ENCODE results near the gene LARGE2.

LARGE2 gene

GRCh38 chr11:45881708-45882368, 40.6 kb upstream of the LARGE2 start:
- TF ChIP-seq CTCF (IDR thresholded peaks at IDR 0.05; ENCODE audit: low read depth, low read length) = no peak
- DNase-seq (ENCODE audit: low read depth in 2 of 2) = peak in 1 of 2 donors; percentile 14
- no peak overlapping the region for H3K4me3 ChIP-seq (replicated peaks in 1 of 2; ENCODE audit: low read depth in 2 of 2, low read length in 2 of 2)

DNA sequence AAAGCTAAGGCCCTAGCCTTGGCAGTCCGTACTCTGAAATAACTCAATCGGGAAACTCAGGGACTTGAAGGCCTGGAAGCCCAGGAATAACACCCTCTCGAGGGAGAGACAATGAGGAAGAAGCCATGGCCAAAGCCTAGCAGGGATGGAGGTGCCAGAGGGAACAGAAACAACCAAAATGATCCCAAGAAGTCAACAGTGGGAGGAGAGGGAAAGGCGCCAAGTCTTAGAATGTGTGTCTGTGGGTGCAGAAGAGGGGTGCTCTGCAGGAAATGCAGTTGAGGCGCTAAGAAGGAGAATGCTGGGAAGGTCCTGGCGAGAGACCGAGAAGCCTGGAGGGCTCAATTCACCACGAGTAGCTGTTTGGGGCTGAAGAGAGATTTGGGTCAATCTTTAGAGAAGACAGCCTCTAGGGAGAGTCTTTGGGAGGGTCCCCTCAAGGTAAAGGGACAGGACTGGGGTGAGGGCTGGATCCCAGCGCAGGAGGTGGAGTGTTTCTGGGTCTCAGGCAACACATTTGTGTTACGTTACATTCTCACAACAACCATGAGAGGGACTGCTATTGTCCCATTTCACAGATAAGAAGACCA, 37.8 kb upstream of the LARGE2 start:
- H3K4me3 ChIP-seq (replicated peaks in 1 of 2; ENCODE audit: low read depth in 2 of 2, low read length in 2 of 2) = no peak overlapping the region
- no peak for TF ChIP-seq CTCF (IDR thresholded peaks at IDR 0.05; ENCODE audit: low read depth, low read length)
- DNase-seq (ENCODE audit: low read depth in 2 of 2) = no peak

GRCh38 chr11:45885274-45885920, 37.1 kb upstream of the LARGE2 start, which contains the start of gene MAPK8IP1:
TSS of gene MAPK8IP1 (plus strand) at chr11:45885651. CDS start at chr11:45885821, 170 bp downstream.
- peak within 1 kb of the TSS; percentile 46 for H3K4me3 ChIP-seq (replicated peaks in 1 of 2; ENCODE audit: low read depth in 2 of 2, low read length in 2 of 2)
- peak in 1 of 2 donors; percentile 25 for DNase-seq (ENCODE audit: low read depth in 2 of 2)
- TF ChIP-seq CTCF (IDR thresholded peaks at IDR 0.05; ENCODE audit: low read depth, low read length) = no peak

DNA sequence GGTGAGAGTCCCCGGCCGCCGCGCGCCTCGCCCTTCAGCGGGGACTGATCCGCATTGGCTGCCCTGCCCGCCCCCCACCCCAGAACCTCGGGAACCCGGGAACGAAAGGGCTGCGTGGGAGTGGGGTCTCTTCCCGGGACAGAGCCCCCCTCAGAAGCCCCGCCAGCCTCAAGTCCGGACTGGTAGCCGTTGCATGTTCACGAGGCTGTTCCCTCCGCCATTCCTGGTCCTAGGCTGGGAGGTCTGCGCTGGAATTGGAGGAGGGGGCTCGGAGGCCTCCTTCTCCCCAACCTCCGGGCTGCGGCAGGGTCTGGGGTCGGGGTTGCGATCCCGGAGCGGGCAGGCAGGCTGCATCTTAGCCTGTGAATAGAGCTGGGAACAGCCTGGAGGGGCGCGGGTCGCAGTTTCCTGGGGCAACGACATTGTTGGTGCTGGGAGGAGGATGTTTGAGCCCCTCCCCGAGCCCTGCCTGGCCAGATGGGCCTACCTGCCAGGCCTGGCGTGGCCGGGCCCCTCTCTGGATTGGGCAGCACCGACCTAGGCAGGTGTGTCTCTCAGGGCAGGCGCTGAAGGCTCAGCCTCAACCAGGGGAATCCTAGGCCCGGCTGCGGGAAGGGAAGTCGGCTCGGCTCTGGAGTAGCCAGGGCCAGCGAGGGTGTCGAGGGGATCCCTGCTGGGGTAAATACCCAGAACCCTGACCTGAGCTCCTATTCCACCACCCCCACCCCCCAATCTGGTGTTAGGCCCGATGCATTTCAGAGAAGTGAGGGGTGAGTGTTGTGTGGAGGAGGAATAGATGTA, 36.3 kb upstream of the LARGE2 start:
- TF ChIP-seq CTCF (IDR thresholded peaks at IDR 0.05; ENCODE audit: low read depth, low read length) = no peak
- peak overlapping the region; percentile 46 for H3K4me3 ChIP-seq (replicated peaks in 1 of 2; ENCODE audit: low read depth in 2 of 2, low read length in 2 of 2)
- DNase-seq (ENCODE audit: low read depth in 2 of 2) = no peak

DNA sequence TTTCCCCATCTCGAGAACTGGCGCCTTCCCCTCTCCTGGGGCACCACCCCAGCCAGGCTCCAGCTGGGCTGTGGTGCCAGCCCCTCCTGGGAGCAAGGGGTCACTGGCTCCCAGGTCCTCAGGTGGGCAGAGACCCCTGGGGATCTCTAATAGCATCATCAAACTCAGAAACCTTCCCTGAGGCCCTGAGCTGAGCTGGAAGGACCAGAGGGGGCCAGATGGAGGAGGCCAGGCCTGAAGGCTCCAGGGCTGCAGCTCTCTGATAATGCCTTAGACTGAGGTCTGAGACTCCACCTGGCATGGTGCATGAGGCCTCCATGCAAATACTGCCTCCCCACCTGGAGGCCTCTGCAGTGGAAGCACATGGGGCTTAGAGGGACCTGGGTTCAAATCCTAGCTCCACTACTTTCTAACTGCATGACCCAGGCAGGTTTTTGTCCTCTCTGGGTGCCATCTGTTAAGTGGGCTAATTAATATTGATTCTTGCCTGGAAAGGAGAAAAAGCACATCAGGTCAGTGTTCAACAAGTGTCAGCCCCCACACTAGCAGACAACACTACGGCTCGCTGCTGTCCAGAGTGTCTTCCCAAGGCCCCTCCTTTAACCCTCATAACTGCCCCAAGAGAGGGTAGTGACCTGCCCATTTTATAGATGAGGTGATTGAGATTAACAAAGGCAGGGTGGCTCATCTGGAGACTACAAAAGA, 35.5 kb upstream of the LARGE2 start:
- no peak for TF ChIP-seq CTCF (IDR thresholded peaks at IDR 0.05; ENCODE audit: low read depth, low read length)
- DNase-seq (ENCODE audit: low read depth in 2 of 2) = no peak
- no peak overlapping the region for H3K4me3 ChIP-seq (replicated peaks in 1 of 2; ENCODE audit: low read depth in 2 of 2, low read length in 2 of 2)

GRCh38 chr11:45887587-45887986, 34.9 kb upstream of the LARGE2 start:
- no peak overlapping the region for H3K4me3 ChIP-seq (replicated peaks in 1 of 2; ENCODE audit: low read depth in 2 of 2, low read length in 2 of 2)
- TF ChIP-seq CTCF (IDR thresholded peaks at IDR 0.05; ENCODE audit: low read depth, low read length) = no peak
- no peak for DNase-seq (ENCODE audit: low read depth in 2 of 2)

All from cardiac fibroblast (primary cell).